ENCODE measurements around the gene NAPA.
A peak's percentile ranks its signal among the peaks of the same experiment; 100 is the strongest.

The NAPA gene

DNA sequence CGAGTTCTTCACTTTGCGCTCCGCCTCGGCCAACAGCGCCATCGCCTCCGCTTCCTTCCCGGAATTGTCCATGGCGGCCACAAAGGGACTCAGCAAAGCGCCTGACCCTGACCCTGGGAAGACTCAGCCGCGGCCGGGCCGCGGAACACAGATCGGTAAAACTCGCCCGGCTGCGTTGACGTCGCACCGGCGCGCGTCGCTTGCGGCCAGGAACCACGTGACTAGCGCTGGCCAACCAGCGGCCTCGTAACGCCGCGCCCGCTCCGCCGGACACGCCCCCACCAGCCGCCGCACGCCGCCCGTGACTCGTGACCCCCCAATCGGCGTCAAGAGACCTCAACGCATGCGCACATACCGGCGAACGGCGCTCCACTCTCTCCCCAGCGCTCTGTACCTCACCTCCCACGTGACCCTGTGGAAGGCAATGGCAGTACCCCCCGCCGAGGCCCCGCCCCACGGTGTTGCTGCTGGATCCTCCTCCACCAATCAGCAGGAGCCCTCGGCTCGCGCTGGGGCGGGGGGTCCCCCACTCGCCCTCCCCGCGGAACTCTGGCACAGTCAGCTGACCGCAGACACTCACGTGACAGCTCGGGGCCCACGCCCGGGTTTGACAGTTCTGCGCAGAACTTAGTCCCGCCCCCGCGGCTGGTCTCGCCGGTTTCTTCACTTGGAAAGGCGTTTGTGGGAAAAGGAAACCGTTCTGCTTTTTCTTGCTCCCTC is at the start of gene NAPA:
Gene NAPA (minus strand): TSS at position 195 of the 720 bp plus-strand sequence. CDS start 123 bp downstream, at position 72.
- DNase-seq = peak; percentile 100

DNA sequence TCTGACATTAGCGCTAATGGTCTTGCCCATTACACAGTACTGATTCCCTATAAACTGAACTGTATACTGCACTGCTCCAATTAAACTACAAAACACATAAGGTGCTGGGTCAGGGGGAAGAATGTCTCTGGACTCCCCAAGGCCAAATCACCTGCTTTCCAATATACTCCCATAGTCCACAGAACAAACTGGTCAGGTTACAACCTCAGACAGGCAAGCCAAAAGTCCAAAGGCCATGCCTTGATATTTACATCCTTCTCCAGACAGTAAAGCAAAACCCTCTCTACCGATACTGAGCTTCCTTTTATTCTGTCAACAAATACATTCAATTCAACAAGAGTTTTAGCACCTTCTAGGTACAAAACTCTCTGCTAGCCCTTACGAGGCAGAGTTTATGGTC is 49.2 kb upstream of the NAPA start:
- DNase-seq = no peak

DNA sequence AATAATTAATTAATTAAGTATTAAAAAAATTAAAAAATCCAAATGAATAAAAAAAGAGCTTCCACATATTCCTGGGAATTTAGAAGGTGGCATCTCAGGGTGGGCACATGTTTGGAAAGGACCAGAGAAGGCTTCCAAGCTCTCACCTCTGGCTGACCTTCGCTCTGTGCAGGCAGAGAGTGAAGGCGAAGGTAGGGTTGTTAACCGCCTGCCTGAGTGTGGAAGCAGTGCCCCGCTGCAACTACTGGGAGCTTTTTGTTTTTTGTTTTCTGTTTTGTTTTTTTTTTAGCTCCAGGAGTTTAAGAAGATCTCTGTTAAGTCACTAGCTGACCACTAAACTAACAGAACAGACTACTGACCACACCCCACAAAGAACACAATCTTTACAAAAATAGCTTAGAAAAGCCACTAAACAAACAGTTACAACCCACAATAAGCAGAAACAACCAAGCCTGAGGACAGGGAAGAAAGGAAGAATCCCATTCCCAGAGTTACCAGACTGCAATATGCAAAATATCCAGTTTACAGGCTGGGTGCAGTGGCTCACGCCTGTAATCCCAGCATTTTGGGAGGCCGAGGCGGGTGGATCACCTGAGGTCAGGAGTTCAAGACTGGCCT is 46.7 kb upstream of the NAPA start:
- no peak for DNase-seq

DNA sequence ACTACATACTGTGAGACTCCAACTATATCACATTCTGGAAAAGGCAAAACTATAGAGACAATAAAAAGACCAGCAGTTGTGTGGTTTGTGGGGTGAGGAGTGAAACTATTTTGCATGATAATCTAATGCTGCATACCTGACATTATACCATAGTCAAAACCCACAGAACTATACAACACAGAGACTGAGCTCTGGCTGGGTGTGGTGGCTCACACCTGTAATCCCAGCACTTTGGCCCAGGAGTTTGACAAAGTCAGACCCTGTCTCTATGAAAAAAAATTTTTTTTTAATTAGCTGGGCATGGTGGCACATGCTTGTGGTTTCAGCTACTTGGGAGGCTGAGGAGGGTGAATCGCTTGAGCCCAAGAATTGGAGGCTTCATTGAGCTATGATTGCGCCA is 46.1 kb upstream of the NAPA start:
- no peak for DNase-seq

DNA sequence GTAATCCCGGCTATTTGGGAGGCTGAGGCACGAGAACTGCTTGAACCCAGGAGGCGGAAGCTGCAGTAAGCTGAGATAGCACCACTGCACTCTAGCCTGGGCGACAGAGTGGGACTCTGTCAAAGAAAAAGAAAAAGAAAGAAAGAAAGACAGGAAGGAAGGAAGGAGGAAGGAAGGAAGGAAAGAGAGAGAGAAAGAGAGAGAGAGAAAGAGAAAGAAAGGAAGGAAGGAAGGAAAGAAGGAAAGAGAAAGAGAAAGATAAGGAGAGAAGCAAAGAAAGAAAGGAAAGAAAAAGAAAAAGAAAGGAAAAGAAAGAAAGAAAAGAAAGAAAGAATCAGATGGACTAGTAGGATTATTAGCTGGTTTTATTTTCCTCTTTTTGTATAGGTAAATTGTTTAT is 35.3 kb upstream of the NAPA start:
- no peak for DNase-seq

DNA sequence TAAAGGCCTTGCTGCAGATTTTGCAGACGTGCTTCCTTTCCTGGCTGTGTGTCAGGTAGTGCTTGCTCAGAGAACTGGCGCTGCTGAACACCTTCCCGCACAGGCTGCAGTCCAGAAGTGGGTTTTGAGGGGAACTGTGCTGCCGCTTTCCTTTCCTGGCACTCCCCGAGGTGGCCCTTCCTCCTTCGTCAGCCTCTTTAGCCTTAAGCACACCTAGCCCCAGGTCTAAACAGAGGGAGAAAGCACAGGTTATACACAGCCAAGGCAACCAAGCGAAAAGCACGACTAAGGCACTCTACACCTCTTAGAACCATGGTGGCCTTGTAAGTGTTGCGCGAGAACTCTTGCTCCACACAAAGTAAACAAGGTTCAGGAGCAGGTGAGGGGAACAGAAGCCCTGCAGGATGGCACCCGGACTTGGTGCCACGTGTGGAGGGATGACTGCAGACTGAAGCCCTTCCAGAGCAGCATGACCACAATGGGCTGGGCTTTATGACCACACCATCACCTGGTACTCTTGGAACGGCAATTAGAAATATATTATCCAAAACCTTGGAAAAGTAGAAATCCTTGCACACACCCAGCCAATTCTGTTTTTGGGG is 34.5 kb upstream of the NAPA start:
- no peak for DNase-seq

DNA sequence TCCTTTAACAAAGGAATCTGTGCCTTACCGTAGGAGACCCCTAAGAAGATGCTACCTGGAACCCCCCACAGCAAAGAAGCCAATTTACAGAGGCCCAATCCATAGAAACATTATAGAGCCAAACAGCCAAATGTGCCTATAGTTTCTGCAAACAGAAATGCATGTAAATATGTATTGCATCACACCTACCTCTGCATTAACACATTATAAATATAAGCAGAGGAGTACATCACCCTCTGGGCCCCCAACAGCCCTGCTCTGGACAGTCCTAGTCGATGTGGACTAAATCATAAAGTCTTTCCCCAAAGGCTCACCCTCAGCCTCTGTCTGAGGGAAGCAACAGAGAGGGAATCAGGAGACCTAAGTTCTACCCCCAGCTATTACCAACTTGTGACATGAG is 32.3 kb upstream of the NAPA start:
- DNase-seq = no peak

DNA sequence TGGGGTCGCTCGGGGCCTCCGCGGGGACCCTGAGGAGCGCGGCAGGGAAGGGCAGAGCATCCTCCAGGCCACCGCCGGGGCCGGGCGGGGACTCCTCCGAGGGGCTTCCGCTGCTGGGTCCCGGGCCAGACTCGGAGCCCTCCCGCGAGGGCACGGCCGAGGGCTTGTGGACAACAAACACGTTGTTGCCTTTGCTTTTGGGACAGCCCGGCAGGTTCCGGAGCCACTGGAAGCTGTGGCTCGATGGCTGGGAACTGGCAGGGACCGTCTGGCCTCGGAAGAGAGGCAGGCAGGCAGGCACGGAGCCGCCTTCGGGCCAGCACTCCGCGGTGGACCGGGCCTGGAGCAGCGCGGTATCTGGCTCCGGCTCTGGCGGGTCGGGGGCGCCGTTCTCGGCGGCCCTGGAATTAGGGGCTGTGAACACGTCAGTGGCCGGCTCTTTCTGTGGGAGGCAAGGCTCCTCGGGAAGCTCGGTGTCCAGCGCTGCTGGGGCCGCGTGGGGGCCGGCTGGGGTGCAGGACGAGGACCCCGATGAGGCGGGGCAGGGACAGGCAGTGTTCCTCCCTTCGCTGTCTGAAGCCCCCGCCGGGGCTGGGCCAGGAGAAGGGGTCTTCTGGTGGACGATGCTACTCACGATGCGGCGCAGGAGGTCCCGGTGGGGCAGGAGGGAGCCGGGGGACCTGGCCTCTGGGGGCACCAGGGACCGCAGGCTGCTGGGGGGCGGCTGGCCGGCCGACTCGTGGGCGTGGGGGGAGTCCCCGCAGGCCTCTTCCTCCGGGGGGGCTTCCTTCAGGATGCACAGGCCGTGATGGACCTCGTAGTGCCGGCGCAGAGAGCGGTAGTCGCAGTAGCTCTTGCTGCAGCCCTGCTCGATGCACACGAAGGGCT is 30.4 kb upstream of the NAPA start:
- DNase-seq = no peak

DNA sequence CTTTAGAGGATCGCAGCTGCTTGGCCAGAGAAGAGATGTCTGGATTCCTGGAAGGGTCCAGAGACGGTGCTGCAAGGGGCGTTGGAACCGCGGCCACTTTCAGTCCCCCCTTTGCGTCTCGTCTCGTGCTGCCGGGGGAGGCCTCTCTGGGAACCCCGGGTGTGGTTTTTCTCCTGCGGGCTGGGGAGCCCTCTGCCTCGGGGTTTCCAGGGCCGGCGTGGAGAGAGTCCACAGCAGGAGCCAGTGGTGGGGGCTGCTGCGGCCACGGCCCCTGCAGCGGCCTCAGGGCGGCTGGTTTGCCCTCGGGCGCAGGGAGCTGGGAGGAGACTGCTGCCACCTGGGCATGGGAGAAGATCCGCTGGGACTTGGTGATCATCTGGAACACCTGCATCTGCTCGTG is 29.6 kb upstream of the NAPA start:
- no peak for DNase-seq

DNA sequence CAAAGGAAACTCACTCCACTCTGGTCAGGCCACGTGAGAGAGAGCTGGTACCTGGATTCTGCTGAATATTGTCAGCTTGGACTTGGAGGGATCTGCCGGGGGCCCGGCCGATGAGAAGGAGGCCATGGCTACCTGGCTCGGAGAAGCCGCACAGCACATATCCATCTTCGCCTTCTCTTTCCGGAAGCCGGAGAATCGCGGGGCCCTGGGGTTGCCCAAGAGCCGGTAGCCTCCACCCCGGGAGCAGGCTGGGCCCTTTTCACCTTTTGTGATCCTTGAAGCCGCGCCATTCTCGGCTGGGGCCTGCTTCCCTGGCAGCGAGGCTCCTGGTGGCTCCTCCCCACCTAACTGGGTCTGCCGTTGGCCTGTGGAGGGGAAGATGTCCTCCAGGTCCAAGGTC is 29.2 kb upstream of the NAPA start:
- no peak for DNase-seq

DNA sequence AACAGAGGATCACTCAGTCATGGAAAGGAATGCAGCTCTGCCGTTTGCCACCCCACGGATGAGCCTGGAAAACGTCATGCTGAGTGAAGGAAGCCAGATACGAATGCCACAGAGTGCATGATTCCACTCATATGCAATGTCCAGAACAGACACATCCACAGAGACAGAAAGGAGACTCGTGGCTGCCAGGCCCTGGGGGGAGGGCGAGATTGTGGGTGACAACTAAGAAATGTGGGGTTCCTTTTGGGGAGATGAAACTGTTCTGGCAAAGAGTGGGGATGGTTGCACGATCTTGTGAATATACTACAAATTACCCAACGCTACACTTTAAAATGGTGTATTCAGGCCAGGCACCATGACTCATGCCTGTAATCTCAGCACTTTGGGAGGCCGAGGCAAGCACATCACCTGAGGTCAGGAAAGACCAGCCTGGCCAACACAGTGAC is 27.2 kb upstream of the NAPA start:
- DNase-seq = no peak

DNA sequence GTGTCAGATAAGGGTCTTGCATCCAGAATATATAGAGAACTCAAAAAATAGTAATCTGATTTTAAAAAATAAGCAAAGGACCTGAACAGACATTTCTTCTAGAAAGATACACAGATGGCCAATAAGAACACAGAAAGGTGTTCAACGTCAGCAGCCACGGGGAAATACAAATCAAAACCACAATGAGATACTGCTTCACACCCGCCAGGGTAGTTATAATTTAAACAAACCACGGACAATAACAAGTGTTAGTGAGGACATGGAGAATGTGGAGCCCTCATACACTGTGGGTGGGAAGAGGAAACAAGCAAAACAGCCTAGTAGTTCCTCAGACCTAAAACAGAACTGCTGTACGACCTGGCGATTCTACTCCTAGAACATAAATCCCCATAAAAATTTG is 26.7 kb upstream of the NAPA start:
- DNase-seq = peak; percentile 58

DNA sequence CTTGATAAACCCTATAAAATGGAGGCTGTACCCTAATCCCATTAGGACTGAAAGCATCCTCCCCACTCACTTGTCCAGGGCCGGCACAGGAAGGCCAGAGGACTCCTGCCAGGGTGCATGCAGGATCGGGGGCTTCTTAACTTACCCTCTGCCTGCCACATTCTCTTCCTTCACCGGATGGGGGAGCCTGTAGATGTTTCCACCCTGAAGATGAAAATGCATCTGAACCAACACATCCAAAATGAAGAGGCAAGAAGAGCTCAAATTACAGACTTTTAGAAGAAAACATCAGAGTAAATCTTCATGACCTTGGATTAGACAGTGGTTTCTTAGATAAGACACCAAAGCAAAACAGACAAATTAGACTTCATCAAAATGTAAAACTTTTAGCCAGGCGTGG is 25.9 kb upstream of the NAPA start:
- no peak for DNase-seq

DNA sequence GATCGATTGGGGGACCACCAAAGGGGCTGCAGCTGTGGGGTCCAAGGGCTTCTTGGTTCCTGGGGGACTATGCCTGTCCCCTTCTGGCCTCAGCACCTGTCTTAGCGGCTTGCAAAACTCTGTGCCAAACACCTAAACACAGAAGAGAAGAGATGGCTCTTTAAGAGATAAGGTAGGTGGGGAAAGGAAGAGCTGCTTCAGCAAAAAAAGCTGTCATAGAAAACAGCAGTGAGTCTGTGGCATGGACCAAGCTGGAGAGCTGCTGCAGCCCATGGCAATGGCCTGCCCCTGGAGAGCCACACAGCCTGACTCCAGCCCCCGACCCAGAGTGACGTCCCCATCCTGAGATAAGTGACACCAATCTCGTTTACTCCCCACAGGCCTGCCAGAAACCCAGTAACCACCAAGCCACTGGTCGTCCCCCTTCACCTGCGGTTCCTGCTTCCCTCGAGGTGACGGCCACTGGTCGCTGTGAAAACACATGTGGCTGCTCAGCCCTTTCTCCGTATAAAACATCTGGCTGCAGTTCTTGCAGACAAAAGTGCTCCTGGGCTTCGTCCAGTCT is 25.0 kb upstream of the NAPA start:
- no peak for DNase-seq

DNA sequence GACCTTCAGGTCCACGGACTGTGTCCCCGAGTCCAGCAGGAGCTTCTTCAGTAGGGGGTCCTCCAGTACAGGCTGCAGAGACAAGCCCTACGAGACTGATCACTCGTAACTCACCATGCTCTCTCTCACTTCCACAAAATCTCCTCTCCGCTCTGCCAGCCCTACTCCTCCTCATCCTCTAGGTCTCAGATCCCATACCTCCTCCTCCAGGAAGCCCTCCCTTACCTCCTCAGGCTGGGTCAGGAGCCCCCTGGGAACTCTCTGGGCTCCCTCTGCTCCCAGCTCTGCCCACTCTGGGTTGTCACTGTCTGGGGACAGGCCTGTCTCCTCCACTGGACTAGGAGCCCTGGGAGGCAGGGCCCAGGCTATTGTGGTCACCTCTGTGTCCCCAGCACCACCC is 23.9 kb upstream of the NAPA start:
- DNase-seq = no peak

DNA sequence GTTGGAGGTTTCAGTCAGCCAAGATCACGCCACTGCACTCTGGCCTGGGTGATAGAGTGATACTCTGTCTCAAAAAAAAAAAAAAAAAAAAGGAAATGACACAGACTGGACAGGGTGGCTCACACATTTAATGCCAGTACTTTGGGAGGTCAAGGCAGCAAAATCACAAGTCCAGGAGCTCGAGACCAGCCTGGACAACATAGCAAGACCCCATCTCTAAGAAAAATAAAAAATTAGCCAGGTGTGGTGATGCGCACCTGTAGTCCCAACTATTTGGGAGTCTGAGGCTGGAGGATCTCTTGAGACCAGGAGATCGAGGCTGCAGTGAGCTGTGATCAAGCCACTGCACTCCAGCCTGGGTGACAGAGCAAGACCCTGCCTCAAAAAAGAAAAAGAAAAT is 22.6 kb upstream of the NAPA start:
- no peak for DNase-seq

DNA sequence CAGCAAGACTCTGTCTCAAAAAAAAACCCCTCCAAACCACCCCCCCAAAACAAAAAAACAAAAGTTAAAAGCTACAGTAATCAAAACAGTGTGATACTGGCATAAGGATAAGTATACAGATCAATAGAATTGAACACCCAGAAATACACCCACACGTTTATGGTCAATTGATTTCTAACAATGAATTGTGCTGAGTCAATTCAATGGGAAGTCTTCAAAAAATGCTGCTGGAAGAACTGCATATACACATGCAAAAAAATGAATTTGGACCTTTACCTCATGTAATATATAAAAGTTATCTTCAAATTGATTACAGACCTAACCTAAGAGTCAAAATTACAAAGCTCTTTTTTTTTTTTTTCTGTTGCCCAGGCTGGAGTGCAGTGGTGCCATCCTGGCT is 19.8 kb upstream of the NAPA start:
- no peak for DNase-seq

DNA sequence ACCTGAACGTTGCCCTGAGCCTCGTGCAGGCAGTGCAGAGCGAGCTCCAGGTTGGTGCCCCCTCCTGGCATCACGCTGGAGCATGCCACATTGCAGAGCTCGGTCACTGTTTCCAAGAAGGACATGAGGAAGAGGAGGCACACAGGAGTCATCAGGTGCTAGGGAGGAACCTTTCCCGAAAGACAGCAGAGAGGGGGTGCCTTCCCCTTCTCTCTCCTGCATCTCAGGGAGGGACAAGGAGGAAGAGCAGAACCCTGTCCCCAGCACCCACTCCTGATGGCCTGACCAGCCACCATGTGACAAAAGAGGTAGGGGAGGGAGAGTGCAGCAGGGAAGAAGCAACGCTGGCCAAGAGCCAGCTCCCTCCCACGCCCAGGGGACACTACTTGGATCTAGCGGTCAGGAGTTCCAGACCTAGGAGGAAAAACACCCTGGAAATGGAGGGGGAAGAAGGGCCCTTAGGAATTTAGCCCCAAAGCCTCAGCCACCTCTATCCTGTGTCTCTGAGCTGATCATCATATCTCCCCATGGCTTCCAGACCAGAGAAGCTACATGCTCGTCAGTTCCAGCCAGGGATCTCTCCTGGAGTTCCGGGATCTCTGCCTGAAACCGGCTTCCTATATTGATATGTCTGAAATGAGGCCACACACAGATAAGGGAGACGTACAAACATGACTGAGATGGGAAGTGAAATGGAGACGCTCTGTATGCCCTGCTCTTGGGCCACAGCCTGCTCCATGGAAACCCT is 17.0 kb upstream of the NAPA start:
- no peak for DNase-seq

DNA sequence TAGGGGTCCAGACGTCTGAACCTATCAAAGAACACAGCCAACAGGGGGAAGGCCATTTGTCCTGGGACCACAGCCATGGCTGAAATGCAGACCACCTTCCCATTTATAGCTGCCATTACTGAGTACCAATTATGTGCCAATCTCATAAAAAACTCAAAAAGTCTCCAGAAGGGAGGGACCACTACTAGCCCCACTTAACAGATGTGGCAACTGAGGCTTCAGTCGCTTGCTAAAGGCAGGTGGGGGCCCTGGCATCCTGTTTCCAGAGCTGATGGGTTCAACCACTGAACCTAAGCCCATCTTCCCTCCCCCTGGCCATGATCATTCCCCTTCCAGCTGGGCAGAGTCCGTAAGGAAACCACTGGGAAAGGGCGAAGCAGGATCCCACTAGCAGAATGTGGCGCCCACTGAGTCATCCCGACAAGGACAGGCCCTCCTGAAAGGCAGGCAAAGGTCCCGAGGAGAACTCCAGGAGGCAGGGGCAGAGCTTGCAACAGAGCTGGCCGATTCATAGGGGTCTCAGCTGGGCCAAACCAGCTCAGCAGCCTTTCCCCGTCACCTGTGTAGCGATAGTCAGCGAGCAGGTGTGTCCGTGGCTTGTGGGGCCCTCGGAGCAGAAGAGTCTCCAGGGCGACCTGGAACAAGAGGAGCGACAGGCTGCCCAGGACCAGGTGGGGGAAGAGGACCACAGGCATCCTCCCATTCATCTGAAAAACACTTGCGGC is 14.3 kb upstream of the NAPA start:
- DNase-seq = no peak

DNA sequence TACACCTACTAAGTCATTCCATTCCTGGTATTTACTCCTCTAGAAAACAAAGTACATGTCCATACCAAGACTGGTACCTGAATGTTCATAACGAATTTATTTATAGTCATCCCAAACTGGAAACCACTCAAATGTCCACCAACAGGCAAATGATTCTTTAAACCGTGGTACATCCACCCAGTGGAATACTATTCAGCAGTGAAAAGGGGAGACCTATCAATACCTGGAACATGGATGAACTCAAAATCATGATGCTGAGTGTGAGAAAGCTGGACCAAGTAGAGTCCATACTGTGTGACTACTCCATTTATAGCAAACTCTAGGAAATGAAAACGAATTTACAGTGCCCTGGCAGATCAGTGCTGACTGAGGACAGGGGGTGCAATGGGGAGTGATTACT is 11.9 kb upstream of the NAPA start:
- no peak for DNase-seq

DNA sequence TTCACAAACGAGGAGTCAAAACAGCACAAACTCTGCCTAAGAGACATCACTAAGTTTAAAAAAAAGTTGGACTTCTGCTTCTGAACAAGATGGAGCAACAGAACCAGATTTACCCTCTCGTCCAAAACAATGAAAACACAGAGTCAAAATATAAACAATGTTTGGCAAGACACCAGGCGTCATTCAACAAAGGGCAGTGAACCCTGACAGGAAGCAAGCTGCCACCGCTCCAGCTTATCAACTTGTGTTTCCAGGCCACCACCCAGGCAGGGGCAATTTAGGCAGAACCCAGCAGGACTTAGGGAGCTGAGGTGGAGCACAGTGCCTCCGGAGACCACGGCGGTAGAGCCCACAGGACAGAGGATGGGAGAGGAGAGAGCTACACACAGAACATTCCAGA is 8.6 kb upstream of the NAPA start:
- peak; percentile 52 for DNase-seq
